HAP-1 (cell line): Measurements from ENCODE around the gene AMPD1.

ENCODE experiments used
- DNase-seq, 2 experiments: peaks; one replicate each; pipeline ENCODE4 v3.0.0-alpha.2; 2016 to 2020; ENCODE audit warnings: low spot score in 2 of 2
- H3K27me3 ChIP-seq: fragments of 250-450 bp; sonication (Bioruptor Pico); 2 replicates; pipeline ENCODE4 v1.5.1; 2020; ENCODE audit warnings: low read depth, mild to moderate bottlenecking, moderate library complexity
- H3K36me3 ChIP-seq: fragments of 250-450 bp; sonication (Bioruptor Pico); replicated peaks from 2 replicates; pipeline ENCODE4 v1.5.1; 2020; ENCODE audit warnings: mild to moderate bottlenecking
- H3K4me1 ChIP-seq: fragments of 250-450 bp; sonication (Bioruptor Pico); 2 replicates; pipeline ENCODE4 v1.5.1; 2020; ENCODE audit warnings: mild to moderate bottlenecking
- H3K4me3 ChIP-seq: fragments of 250-450 bp; sonication (Bioruptor Pico); 2 replicates; pipeline ENCODE4 v1.5.1; 2020; ENCODE audit warnings: mild to moderate bottlenecking, moderate library complexity
- H3K9me3 ChIP-seq: fragments of 250-450 bp; sonication (Bioruptor Pico); 2 replicates; pipeline ENCODE4 v1.5.1; 2020; ENCODE audit warnings: mild to moderate bottlenecking, moderate library complexity
- in situ Hi-C: fragments of 300-500 bp; cut with MboI; formaldehyde crosslinking; loops from 3 replicates; pipeline ENCODE4 v1.14.3; 2020; ENCODE audit warnings: low sequenced_read_pairs, inconsistent platforms, mixed read lengths

AMPD1 gene

DNA sequence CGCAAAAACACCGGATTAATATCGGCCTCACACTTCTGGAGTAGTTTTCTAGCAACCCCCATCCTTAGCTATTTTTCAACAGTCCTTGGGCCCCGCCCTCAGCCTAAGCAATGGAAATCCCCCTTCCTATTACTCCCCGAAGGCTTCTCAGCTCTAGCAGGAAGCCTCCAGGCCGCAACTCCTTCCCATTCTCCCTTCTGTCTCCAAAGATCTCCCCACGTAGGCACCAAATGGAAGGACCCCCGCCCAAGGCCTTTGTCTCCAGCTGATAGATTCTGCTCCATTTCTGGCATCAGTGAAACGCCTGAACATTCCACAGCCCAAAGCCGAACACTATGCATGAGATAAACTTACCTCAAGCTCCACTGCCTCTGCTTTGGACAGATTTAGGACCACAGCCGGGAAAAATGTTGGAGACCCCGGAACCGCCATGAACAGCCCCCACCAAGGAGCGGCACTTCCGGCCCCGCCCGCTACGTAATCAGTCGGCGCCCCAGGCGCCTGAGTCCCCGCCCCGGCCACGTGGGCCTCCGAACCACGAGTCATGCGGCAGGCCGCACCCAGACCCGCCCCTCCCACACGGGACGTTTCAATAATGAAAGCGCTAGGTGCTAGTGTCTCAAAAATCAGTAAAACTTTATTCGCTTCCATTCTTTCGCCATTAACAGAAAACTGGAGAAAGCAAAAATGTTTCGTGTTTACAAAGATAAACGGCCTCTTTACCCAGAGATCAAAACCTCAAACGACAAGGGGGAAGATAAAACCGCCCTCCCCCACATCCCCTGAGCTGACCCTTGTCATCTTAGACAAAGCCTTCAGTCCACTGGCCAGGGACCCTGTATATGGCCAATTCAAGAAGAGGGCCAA, 21.2 kb upstream of the AMPD1 start, which contains the start of gene NRAS:
Gene NRAS, minus strand, starts transcription at position 468 of the 867 bp plus-strand sequence. CDS start 611 bp downstream, outside the sequence.
- Histone ChIP-seq H3K4me3 (peak within 1 kb of the TSS; percentile 81), H3K9me3 (no peaks in the 10 kb centered on the region), H3K4me1 (peaks cover 4% of the 10 kb centered on the region; the same call in 1 of the 2 replicates), H3K36me3 (peaks cover 64% of the 10 kb centered on the region), H3K27me3 (no peaks in the 10 kb centered on the region)
- peak; percentile 79 to 95 for DNase-seq
- in situ Hi-C loops: no loop called here

DNA sequence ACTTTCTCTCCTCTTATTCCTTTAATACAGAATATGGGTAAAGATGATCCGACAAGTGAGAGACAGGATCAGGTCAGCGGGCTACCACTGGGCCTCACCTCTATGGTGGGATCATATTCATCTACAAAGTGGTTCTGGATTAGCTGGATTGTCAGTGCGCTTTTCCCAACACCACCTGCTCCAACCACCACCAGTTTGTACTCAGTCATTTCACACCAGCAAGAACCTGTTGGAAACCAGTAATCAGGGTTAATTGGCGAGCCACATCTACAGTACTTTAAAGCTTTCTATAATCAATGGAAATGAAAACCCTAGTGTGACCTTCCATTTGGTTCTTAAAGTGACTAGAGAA, 20.6 kb upstream of the AMPD1 start:
- no peaks in the 10 kb centered on the region for H3K27me3 ChIP-seq
- peaks cover 61% of the 10 kb centered on the region for H3K36me3 ChIP-seq
- H3K4me3 ChIP-seq: peak overlapping the region; percentile 81
- no peaks in the 10 kb centered on the region for H3K9me3 ChIP-seq
- in situ Hi-C loops: no loop called here
- H3K4me1 ChIP-seq: peaks cover 4% of the 10 kb centered on the region; the same call in 1 of the 2 replicates
- no peak for DNase-seq

DNA sequence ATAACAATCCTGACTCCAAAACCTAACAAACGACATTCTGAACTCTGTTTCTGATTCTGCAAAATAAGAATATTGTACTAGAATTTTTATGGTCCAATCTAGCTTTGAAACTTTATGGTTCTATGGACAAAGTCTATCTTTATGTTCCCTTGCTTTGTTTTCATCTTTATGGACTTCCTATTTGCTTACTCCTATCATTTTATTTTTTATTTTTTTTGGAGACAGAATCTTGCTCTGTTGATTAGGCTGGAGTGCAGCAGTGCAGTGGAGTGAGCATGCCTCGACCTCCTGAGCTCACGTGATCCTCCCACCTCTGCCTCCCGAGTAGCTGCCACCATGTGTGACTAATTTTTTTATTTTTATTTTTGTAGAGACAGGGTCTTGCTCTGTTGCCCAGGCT, 17.6 kb upstream of the AMPD1 start:
- H3K4me3 ChIP-seq: no peak overlapping the region
- H3K27me3 ChIP-seq: no peaks in the 10 kb centered on the region
- peaks cover 60% of the 10 kb centered on the region for H3K36me3 ChIP-seq
- in situ Hi-C loops: no loop called here
- H3K4me1 ChIP-seq: peaks cover 4% of the 10 kb centered on the region; the same call in 1 of the 2 replicates
- H3K9me3 ChIP-seq: no peaks in the 10 kb centered on the region
- DNase-seq: no peak

DNA sequence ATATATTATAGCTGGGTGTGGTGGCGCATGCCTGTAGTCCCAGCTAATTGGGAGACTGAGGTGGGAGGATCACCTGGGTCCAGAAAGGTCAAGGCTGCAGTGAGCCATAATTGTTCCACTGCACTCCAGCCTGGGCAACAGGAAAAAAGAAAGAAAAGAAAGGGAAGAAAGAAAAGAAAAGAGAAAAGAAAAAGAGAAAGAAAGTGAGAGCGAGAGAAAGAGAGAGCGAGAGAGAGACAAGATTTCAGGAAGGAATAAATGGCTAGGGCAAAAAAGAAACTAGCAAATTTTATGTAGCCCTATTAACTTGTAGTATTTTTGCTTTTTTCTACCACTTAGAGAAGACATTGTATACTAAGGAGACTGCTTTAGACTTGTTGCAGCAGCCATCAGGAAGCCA, 15.0 kb upstream of the AMPD1 start:
- H3K4me3 ChIP-seq: no peak overlapping the region
- H3K9me3 ChIP-seq: no peaks in the 10 kb centered on the region
- no peak for DNase-seq
- no peaks in the 10 kb centered on the region for H3K27me3 ChIP-seq
- peaks cover 1% of the 10 kb centered on the region; the same call in 1 of the 2 replicates for H3K4me1 ChIP-seq
- in situ Hi-C loops: no loop called here
- peaks cover 66% of the 10 kb centered on the region for H3K36me3 ChIP-seq

DNA sequence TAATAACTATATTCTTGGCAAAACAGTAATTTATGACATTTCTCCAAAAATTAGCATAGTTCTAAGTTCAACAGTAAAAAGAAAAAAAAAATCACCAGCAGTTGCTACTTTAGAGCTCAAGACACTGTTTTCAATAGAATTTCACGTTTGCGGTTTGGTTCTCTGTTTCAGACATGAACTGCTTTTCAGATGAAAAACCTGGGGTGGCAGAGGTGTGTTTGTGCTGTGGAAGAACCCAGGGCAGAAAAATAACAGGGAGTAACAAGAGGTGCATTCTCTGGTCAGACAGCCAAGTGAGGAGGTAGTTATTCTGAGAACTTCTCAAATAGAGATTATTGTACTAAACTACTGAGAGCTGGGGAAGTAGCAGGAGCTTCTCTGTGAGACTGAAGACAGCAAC, 12.3 kb upstream of the AMPD1 start:
- no peak overlapping the region for H3K4me3 ChIP-seq
- H3K4me1 ChIP-seq: no peaks in the 10 kb centered on the region
- no peaks in the 10 kb centered on the region for H3K9me3 ChIP-seq
- in situ Hi-C loops: no loop called here
- no peak for DNase-seq
- peaks cover 49% of the 10 kb centered on the region for H3K36me3 ChIP-seq
- H3K27me3 ChIP-seq: no peaks in the 10 kb centered on the region

DNA sequence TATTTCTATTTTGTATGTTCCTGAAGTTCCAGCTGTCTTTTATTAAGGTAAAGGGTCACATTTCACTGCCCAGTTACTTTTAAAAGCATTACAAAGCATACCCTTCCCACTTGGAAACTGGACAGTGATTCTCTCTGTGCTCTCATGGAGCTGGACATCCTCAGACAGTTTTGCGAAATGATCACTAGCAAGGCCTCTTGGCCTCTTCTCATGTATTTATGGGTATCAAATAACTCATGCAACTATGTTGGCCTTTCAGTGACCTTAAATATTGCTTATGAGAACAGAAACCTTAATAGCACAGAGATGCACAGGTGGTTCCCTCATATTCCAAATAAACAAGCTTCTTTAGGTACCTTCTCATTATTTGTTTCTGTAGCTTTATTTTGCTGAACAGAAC, 7.9 kb upstream of the AMPD1 start:
- Histone ChIP-seq H3K36me3 (peaks cover 13% of the 10 kb centered on the region), H3K4me3 (no peak overlapping the region), H3K27me3 (peaks cover 6% of the 10 kb centered on the region), H3K9me3 (no peaks in the 10 kb centered on the region), H3K4me1 (no peaks in the 10 kb centered on the region)
- no peak for DNase-seq
- in situ Hi-C loops: no loop called here

DNA sequence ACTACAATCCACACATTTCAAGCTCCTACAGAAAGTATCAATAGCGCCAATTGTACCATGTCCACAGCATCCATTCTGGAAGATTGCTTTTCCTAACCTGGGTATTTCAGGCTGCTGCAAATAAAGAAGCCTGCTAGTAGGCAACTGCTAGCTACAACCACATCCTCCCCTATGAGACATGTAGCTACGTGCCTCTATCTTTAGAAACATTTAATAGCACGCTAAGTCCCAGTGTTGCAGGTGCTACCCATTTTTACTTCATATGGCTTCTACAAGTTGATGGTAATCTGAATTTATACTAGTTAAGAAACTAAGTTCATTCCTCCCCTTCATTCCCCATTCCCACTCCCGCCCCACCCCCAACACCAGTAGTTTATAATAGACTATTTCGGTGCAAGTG, 7.4 kb upstream of the AMPD1 start:
- Histone ChIP-seq H3K27me3 (peaks cover 6% of the 10 kb centered on the region), H3K4me1 (no peaks in the 10 kb centered on the region), H3K9me3 (no peaks in the 10 kb centered on the region), H3K36me3 (peaks cover 8% of the 10 kb centered on the region), H3K4me3 (no peak overlapping the region)
- DNase-seq: no peak
- in situ Hi-C loops: no loop called here

DNA sequence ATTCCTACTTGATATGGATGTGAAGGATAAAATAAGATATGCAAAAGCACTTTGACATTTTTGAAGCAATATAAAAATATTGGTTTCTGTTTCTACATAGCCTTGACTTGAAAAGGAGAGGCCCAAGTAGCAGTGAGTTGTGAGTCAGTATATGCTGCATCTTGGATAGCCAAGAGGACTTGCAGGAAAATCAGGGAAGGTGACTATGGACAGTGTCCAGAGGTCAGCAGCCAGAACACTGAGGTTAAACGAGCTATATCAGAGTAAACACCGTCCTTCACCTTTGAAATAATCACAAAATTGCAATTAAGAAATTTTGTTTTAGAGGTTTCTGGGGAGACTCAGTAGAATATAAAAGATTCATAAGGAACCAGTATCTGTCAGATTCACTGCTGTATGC, 6.6 kb upstream of the AMPD1 start:
- Histone ChIP-seq H3K36me3 (no peaks in the 10 kb centered on the region; the same call in 1 of the 2 replicates), H3K9me3 (no peaks in the 10 kb centered on the region), H3K4me1 (no peaks in the 10 kb centered on the region), H3K27me3 (peaks cover 6% of the 10 kb centered on the region), H3K4me3 (no peak overlapping the region)
- in situ Hi-C loops: no loop called here
- DNase-seq: no peak

DNA sequence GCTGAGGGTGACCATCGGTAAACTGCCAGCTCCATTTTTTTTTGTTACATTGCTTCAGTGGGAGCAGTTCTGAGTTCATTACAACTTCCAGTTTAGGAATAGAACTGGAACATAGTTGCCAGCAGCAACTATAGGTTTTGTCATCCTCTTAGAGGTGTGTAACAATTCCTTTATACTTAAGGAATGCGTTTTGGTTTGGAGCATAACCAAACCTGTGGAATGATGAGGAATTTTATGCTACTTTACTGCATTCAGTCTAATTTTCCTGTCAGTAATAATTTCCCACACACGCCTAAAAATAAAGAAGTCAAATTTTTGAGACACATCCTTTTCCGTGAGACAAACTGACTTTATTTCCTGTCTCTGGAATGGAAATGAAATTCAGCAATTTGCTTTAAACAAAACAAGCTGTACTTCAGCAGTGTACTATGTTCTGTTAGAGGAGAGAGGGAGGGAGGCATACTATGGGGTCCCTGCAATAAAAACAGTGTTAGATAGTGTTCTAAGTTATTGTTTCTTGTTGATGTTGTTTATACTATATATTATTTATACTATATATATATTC, 4.8 kb upstream of the AMPD1 start:
- peaks cover 3% of the 10 kb centered on the region; the same call in 1 of the 2 replicates for H3K4me1 ChIP-seq
- H3K36me3 ChIP-seq: no peaks in the 10 kb centered on the region
- H3K9me3 ChIP-seq: no peaks in the 10 kb centered on the region
- H3K27me3 ChIP-seq: peaks cover 6% of the 10 kb centered on the region
- DNase-seq: no peak
- in situ Hi-C loops: no loop called here
- no peak overlapping the region for H3K4me3 ChIP-seq

DNA sequence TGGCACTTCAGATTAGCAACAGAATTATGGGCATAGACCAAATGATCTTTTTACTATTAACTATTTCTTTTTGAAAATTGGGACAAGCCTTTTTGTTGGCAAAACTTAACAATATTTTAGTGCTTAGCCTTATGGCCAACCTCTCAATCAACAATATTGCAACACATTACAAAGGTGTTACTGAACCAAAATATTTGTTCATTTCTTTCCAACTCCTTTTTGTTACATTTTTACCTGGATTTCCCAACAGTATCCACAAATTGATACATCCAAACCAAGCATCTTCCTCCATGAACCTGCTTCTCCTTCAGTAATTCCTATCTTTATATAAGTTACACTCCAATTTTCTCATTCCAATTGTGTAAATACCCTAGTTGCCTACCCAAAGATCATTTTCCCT, 1.5 kb upstream of the AMPD1 start:
- in situ Hi-C loops: no loop called here
- H3K4me1 ChIP-seq: peaks cover 3% of the 10 kb centered on the region; the same call in 1 of the 2 replicates

DNA sequence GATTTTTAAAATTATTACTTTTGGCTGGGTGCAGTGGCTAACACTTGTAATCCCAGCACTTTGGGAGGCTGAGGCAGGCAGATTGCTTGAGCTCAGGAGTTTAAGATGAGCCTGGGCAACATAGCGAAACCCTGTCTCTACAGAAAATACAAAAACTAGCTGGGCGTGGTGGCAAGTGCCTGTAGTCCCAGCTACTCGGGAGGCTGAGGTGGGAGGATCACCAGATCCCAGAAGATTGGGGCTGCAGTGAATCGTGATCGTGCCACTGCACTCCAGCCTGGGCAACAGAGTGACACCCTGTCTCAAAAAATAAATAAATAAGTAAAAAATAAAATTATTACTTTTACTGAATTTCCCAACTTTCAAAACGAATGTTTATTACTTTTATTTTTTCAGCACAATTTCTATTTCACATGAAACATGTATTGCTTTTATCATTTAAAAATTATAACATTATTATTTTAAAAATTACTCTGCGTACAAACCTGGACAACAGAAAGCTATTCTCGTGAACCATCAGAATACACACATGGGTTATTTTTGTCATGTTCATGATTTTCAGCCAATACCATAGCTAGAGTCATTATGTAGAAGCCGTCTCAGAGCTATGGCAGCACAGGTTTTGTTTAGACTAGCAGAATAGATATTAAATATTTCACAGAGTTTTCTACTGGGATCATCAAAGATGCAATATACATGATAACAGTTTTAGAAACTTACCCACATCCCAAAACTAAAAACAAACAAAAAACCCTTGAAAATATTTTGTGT, 621 bp downstream of the AMPD1 start:
- peaks cover 3% of the 10 kb centered on the region; the same call in 1 of the 2 replicates for H3K4me1 ChIP-seq
- no peaks in the 10 kb centered on the region for H3K36me3 ChIP-seq
- in situ Hi-C loops: no loop called here
- no peak overlapping the region for H3K4me3 ChIP-seq
- H3K27me3 ChIP-seq: peaks cover 6% of the 10 kb centered on the region
- DNase-seq: no peak
- no peaks in the 10 kb centered on the region for H3K9me3 ChIP-seq

More for the DNA sequence above, 1.5 kb upstream of the AMPD1 start:
- no peak for DNase-seq
- Histone ChIP-seq H3K4me3 (no peak overlapping the region), H3K27me3 (peaks cover 6% of the 10 kb centered on the region), H3K36me3 (no peaks in the 10 kb centered on the region), H3K9me3 (no peaks in the 10 kb centered on the region)

DNA sequence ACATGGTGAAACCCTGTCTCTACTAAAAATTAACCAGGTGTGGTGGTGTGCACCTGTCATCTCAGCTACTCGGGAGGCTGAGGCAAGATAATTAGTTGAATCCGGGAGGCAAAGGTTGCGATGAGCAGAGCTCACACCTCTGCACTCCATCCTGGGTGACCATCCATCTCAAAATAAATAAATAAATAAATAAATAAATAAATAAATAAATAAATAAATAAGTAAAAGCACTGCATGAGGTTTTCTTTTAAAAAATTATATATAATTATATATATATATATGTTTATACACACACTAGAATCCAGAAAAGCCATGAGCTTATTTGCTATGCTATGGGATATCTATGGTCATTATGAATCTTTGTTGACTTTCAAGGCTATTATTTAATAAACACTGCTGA, 2.4 kb downstream of the AMPD1 start:
- no peak for DNase-seq
- in situ Hi-C loops: no loop called here
- H3K4me1 ChIP-seq: peaks cover 3% of the 10 kb centered on the region; the same call in 1 of the 2 replicates
- H3K27me3 ChIP-seq: no peaks in the 10 kb centered on the region
- no peaks in the 10 kb centered on the region for H3K36me3 ChIP-seq
- H3K9me3 ChIP-seq: no peaks in the 10 kb centered on the region
- H3K4me3 ChIP-seq: no peak overlapping the region

DNA sequence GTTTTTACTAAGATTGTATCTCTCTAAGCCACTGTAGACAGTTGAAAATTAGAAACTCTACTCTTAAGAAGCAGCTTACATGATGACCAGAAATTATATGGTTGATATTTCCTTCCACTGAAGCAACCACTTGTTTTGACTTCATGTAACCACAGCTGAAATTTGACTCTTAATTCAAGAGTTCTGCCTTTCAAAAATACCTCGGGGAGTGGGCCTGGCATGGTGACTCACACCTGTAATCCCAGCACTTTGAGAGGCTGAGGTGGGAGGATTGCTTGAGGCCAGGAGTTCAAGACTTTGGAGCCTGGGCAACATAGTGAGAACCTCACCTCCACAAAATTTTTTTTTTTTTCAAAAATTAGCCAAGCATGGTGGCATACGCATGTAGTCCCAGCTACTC, 4.3 kb downstream of the AMPD1 start:
- H3K4me1 ChIP-seq: peaks cover 3% of the 10 kb centered on the region; the same call in 1 of the 2 replicates
- H3K36me3 ChIP-seq: no peaks in the 10 kb centered on the region
- H3K9me3 ChIP-seq: no peaks in the 10 kb centered on the region
- H3K27me3 ChIP-seq: no peaks in the 10 kb centered on the region
- DNase-seq: no peak
- in situ Hi-C loops: no loop called here
- H3K4me3 ChIP-seq: no peak overlapping the region

DNA sequence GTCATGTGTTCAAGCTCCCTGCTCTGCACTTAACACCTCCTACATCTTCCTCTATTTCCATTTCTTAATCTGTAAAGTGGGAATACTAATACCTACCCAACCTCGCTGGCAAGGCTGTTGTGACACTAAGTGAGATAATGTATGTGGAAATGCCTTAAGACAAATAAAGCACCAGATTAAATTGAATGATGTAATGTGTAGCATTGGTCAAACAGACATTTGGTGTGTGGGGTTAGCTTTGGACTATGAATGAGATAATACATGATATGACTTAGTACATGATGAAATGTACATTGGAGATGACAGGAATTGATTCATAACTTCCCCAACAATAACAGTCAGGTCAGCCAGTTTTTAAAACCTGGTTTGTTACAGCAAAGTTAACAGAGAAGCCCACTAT, 5.2 kb downstream of the AMPD1 start:
- no peak for DNase-seq
- in situ Hi-C loops: no loop called here
- no peaks in the 10 kb centered on the region for H3K4me1 ChIP-seq

More for the DNA sequence above, 5.2 kb downstream of the AMPD1 start:
- no peaks in the 10 kb centered on the region for H3K9me3 ChIP-seq
- no peaks in the 10 kb centered on the region for H3K27me3 ChIP-seq
- no peak overlapping the region for H3K4me3 ChIP-seq
- H3K36me3 ChIP-seq: no peaks in the 10 kb centered on the region
